Measurements from ENCODE around the gene CCDC33. TPM values are rescaled to one million over a fixed set of nuclear protein-coding genes. Genes with fewer than 3 reads are reported as not detected.

Gene CCDC33
- total and polyA plus RNA-seq, 10 donors, result 0.08 TPM; not detected in 9

- Histone ChIP-seq H3K36me3 (no peaks in the 10 kb centered on the region), H3K27me3 (replicated peaks in 1 of 7) (peaks cover 0 to 6% (median 0%) of the 10 kb centered on the region in 7 donors), H3K4me1 (peaks cover 7 to 47% (median 24%) of the 10 kb centered on the region in 6 donors), H3K9me3 (no peaks in the 10 kb centered on the region), H3K27ac (peak overlapping the region in 1 of 8 donors; percentile 48), H3K4me3 (no peak overlapping the region)
- DNase-seq, result no peak
- 82 to 97% (median 92%) methylated on average over 7 of the region's 7 CpGs for WGBS, 5 donors
- intact Hi-C loops (cut with DNase I; ENCODE audit: low total_unique reads), result no loop called here
- TF ChIP-seq POLR2A (IDR thresholded peaks at IDR 0.05), result no peak
Observed at GRCh38 chr15:74313889-74314288, 77.8 kb downstream of the CCDC33 start.

DNA sequence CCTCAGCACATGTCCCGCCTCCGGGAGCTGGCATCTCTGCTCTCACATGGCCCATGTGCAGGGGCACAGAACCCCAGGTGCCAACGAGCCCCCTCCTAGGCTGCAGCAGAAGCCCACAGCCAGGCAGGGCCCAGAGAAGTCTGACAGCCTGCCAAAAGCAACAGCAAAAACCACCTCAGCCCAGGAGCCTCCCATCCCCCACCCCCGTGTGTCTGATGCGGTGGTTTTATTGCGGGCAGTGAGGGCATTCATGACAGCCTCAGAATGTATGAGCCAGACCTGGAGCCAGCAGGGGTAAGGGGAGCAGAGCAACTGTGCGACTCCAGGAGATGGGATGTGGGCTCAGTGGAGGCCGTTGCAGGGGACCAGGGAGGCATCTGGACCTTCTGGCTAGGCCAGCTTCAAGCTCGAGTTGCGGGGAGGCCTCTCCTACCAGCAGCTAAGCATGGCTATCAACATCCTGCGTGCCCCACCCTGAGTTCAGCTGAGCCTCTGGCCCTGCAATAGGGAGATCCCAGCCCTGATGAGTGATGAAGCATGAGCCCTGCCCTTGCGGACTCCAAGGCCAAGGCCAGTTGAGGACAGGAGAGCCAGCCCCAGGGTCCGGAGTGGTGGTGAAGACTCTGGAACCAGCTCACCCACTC lies 78.8 kb downstream of the CCDC33 start:
- Histone ChIP-seq H3K4me3 (no peak overlapping the region), H3K9me3 (no peaks in the 10 kb centered on the region), H3K27me3 (replicated peaks in 1 of 7) (no peaks in the 10 kb centered on the region), H3K36me3 (no peaks in the 10 kb centered on the region), H3K27ac (peak overlapping the region in 5 of 8 donors; percentile 10 to 63 (median 33)), H3K4me1 (peaks cover 11 to 57% (median 32%) of the 10 kb centered on the region in 6 donors)
- DNase-seq, result no peak
- intact Hi-C loops (cut with DNase I; ENCODE audit: low total_unique reads), result no loop called here
- TF ChIP-seq CTCF (IDR thresholded peaks at IDR 0.05 in 8 of 11, conservative IDR thresholded peaks at IDR 0.05 in 3 of 11) (no peak), POLR2A (IDR thresholded peaks at IDR 0.05) (no peak), POLR2AphosphoS5 (IDR thresholded peaks at IDR 0.05) (no peak)
- WGBS, 5 donors, result 64 to 87% (median 71%) methylated on average over 8 to 13 of the region's 13 CpGs

- no peaks in the 10 kb centered on the region for H3K27me3 ChIP-seq (replicated peaks in 1 of 7)
- H3K4me1 ChIP-seq, result peaks cover 12 to 64% (median 37%) of the 10 kb centered on the region in 6 donors
- peak overlapping the region in 4 of 8 donors; percentile 19 to 63 (median 40) for H3K27ac ChIP-seq
- H3K4me3 ChIP-seq, result no peak overlapping the region
- TF ChIP-seq POLR2A (IDR thresholded peaks at IDR 0.05), result no peak
- TF ChIP-seq POLR2AphosphoS5 (IDR thresholded peaks at IDR 0.05), result peak in 1 of 3 donors; percentile 46
- intact Hi-C loops (cut with DNase I; ENCODE audit: low total_unique reads), result no loop called here
- no peaks in the 10 kb centered on the region for H3K9me3 ChIP-seq
- 3 to 20% (median 9%) methylated on average over 5 of the region's 5 CpGs for WGBS, 5 donors
- peak; percentile 82 for DNase-seq
- no peaks in the 10 kb centered on the region for H3K36me3 ChIP-seq
Observed at GRCh38 chr15:74315626-74316025, 79.5 kb downstream of the CCDC33 start.

DNA sequence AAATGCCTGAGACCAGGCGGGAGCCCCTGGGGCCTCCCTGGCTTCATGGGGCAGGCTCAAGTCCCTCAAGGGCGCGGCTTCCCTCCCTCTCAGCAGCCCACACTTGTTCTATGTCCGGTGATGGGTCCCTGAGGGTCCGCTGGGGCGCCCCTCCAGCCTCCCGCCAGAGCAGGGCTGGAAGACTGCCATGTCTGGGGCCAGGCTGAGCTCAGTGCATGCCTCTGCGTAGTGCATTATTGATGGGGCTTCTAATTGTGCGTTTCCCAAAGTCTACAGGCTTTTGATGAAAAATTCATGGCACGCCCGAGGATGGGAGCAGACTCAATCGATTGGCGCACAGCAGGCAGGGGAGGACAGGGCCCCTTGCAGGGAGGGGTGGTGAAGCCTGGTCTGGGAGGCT lies 80.0 kb downstream of the CCDC33 start:
- no peak for DNase-seq
- H3K36me3 ChIP-seq, result no peaks in the 10 kb centered on the region
- H3K4me3 ChIP-seq, result no peak overlapping the region
- no peaks in the 10 kb centered on the region for H3K9me3 ChIP-seq
- H3K4me1 ChIP-seq, result peaks cover 12 to 66% (median 37%) of the 10 kb centered on the region in 6 donors
- H3K27ac ChIP-seq, result peak overlapping the region in 4 of 8 donors; percentile 19 to 63 (median 31)
- H3K27me3 ChIP-seq (replicated peaks in 1 of 7), result no peaks in the 10 kb centered on the region
- WGBS, 5 donors, result 44 to 68% (median 57%) methylated on average over 9 to 13 of the region's 13 CpGs
- TF ChIP-seq CTCF (IDR thresholded peaks at IDR 0.05 in 8 of 11, conservative IDR thresholded peaks at IDR 0.05 in 3 of 11), result no peak
- no peak for TF ChIP-seq POLR2AphosphoS5 (IDR thresholded peaks at IDR 0.05)
- no peak for TF ChIP-seq POLR2A (IDR thresholded peaks at IDR 0.05)
- intact Hi-C loops (cut with DNase I; ENCODE audit: low total_unique reads), result no loop called here

DNA sequence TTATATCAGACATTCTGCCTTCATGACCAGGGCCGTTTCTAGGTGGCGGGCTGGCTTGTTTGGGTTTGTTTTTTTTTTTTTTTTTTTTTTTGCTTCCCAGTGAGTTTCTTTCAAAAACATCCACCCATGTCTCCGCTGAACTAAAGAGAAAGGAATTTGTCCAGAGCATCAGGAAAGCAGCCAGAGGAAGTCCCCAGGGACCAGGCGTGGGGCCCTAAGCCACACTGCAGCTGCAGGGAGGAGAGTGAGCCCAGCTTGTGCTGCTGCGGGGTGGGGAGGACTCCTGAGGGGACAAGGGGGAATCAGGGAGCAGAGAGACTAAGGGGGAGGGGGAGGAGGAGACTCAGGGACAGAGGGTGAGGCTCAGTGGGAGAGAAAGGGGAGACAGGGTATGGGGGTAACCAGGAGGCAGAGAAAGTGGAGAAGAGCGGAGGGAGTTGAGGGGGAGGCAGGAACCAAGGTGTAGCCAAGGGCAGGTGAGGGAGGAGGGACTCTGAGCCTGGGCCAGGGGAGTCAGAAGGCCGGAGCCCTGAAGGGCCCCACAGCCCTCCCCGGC lies 81.8 kb downstream of the CCDC33 start:
- H3K4me3 ChIP-seq, result no peak overlapping the region
- H3K9me3 ChIP-seq, result no peaks in the 10 kb centered on the region
- TF ChIP-seq CTCF (IDR thresholded peaks at IDR 0.05 in 8 of 11, conservative IDR thresholded peaks at IDR 0.05 in 3 of 11) (no peak), POLR2AphosphoS5 (IDR thresholded peaks at IDR 0.05) (no peak), POLR2A (IDR thresholded peaks at IDR 0.05) (no peak)
- no peaks in the 10 kb centered on the region for H3K27me3 ChIP-seq (replicated peaks in 1 of 7)
- intact Hi-C loops (cut with DNase I; ENCODE audit: low total_unique reads), result no loop called here
- 42 to 61% (median 50%) methylated on average over 7 to 8 of the region's 8 CpGs for WGBS, 5 donors
- no peaks in the 10 kb centered on the region for H3K36me3 ChIP-seq
- no peak for DNase-seq
- H3K4me1 ChIP-seq, result peaks cover 12 to 71% (median 39%) of the 10 kb centered on the region in 6 donors
- peak overlapping the region in 4 of 8 donors; percentile 8 to 63 (median 40) for H3K27ac ChIP-seq

All from spleen (tissue), 11 donors.